HepG2 (cell line): Measurements from ENCODE around the gene HDAC10. TPM values are rescaled to one million over a fixed set of nuclear protein-coding genes. Genes with fewer than 3 reads are reported as not detected.

ENCODE experiments used
- BRF2 ChIP-seq: sonication (generic); formaldehyde crosslinking; IDR thresholded peaks from 2 replicates; pipeline ENCODE4 v1.8.1; 2022; ENCODE audit warnings: mild to moderate bottlenecking, missing genetic modification reagents
- CCDC6 ChIP-seq: sonication (generic); formaldehyde crosslinking; IDR thresholded peaks from 2 replicates; pipeline ENCODE4 v1.8.1; 2022; ENCODE audit warnings: mild to moderate bottlenecking, missing genetic modification reagents, moderate library complexity
- DDIT3 ChIP-seq: sonication (generic); formaldehyde crosslinking; IDR thresholded peaks from 2 replicates; pipeline ENCODE4 v1.4.0; 2020; ENCODE audit warnings: mild to moderate bottlenecking, missing genetic modification reagents
- FOXP1 ChIP-seq, 2 experiments: fragments of 450-650 bp in 1 of 2; IDR thresholded peaks; 2 replicates each; pipeline ENCODE4 v1.6.1; 2017 to 2018; ENCODE audit warnings: antibody characterized with exemption in 1 of 2
- HDAC6 ChIP-seq: fragments of 200-600 bp; sonication (generic); IDR thresholded peaks from 2 replicates; pipeline ENCODE4 v1.7.0; 2017; ENCODE audit warnings: mild to moderate bottlenecking, antibody characterized with exemption, low read length, low read depth
- HOXA3 ChIP-seq: sonication (generic); formaldehyde crosslinking; IDR thresholded peaks from 2 replicates; pipeline ENCODE4 v1.5.0; 2020; ENCODE audit warnings: missing genetic modification reagents
- IRF1 ChIP-seq: sonication (generic); formaldehyde crosslinking; IDR thresholded peaks from 2 replicates; pipeline ENCODE4 v1.4.0; 2020; ENCODE audit warnings: low read depth, mild to moderate bottlenecking, missing genetic modification reagents
- IRF2 ChIP-seq: IDR thresholded peaks from 2 replicates; pipeline ENCODE4 v1.6.1; 2018; ENCODE audit warnings: missing genetic modification reagents, missing compliant biosample characterization
- MAFF ChIP-seq: IDR thresholded peaks from 2 replicates; pipeline ENCODE4 v1.6.1; 2011; ENCODE audit warnings: low read depth, low read length, improper control_type of control experiment
- NONO ChIP-seq, 2 experiments: fragments of 450-650 bp in 1 of 2; sonication (generic) in 1 of 2; formaldehyde crosslinking in 1 of 2; IDR thresholded peaks in 1 of 2; conservative IDR thresholded peaks in 1 of 2; 2 replicates each; pipeline versions ENCODE4 v1.6.1 to v1.8.0; 2017 to 2022; ENCODE audit warnings: mild to moderate bottlenecking in 1 of 2, missing genetic modification reagents in 1 of 2, moderate library complexity in 1 of 2
- XRCC5 ChIP-seq: fragments of 200-400 bp; formaldehyde crosslinking; optimal IDR thresholded peaks from 2 replicates; pipeline ENCODE3; 2017; ENCODE audit warnings: mild to moderate bottlenecking, low read length
- ZBTB14 ChIP-seq: sonication (generic); formaldehyde crosslinking; IDR thresholded peaks from 2 replicates; pipeline ENCODE4 v1.4.0; 2020; ENCODE audit warnings: missing genetic modification reagents
- ZBTB20 ChIP-seq: sonication (generic); formaldehyde crosslinking; IDR thresholded peaks from 2 replicates; pipeline ENCODE4 v1.8.1; 2023; ENCODE audit warnings: missing genetic modification reagents, low read depth, mild to moderate bottlenecking, borderline replicate concordance
- ZEB1 ChIP-seq: IDR thresholded peaks from 2 replicates; pipeline ENCODE4 v1.6.1; 2012; ENCODE audit warnings: mild to moderate bottlenecking, low read depth, inconsistent platforms; ENCODE audit not compliant: insufficient replicate concordance
- ZNF253 ChIP-seq: sonication (generic); formaldehyde crosslinking; IDR thresholded peaks from 2 replicates; pipeline ENCODE4 v1.8.0; 2022; ENCODE audit warnings: mild to moderate bottlenecking, missing genetic modification reagents, borderline replicate concordance
- ZNF446 ChIP-seq: sonication (generic); formaldehyde crosslinking; IDR thresholded peaks from 2 replicates; pipeline ENCODE4 v1.5.0; 2020; ENCODE audit warnings: mild to moderate bottlenecking, missing genetic modification reagents
- polyA plus RNA-seq, 8 experiments: library from polyadenylated mRNA; depleted of rRNA in 3 of 8; stranded (reverse) in 7 of 8; unstranded in 1 of 8; fragments of >200 nt; fragmentation: Illumina TruSeq in 4 of 8; extraction: Trizol in 4 of 8; gene quantifications; 2 replicates each; pipeline versions ENCODE4 v1.2.1 to v1.2.3, GENCODE V29; 2011 to 2016; ENCODE audit warnings: low read depth in 4 of 8, missing spikeins in 1 of 8, mixed read lengths in 1 of 8; ENCODE audit not compliant: insufficient read depth in 1 of 8
- total RNA-seq, 5 experiments: library from RNA; depleted of rRNA; stranded (reverse); fragments of >200 nt; fragmentation: Illumina TruSeq; extraction: Trizol; gene quantifications; 2 replicates each; pipeline ENCODE4 v1.2.3, GENCODE V29; 2016; ENCODE audit warnings: low read depth in 1 of 5
- TF ChIP-seq, protein P1 (sequence below): sonication (generic); formaldehyde crosslinking; IDR thresholded peaks from 2 replicates; pipeline ENCODE4 v1.5.0; 2020; ENCODE audit warnings: mild to moderate bottlenecking, missing genetic modification reagents
- TF ChIP-seq, protein P2 (sequence below): sonication (generic); formaldehyde crosslinking; conservative IDR thresholded peaks from 2 replicates; pipeline ENCODE4 v1.4.0; 2020; ENCODE audit warnings: missing genetic modification reagents
- TF ChIP-seq, protein P3 (sequence below): sonication (generic); formaldehyde crosslinking; IDR thresholded peaks from 2 replicates; pipeline ENCODE4 v1.8.1; 2023; ENCODE audit warnings: mild to moderate bottlenecking, moderate library complexity, missing genetic modification reagents

HDAC10 gene
- total and polyA plus RNA-seq, 2 of the 13 experiments (the other 11 are each of a cell fraction or from before 2014, with no cell fraction given): 13.9 to 14.9 TPM

GRCh38 chr22:50296658-50297490, 45.8 kb upstream of the HDAC10 start (continued):
- TF ChIP-seq, protein P1, sequence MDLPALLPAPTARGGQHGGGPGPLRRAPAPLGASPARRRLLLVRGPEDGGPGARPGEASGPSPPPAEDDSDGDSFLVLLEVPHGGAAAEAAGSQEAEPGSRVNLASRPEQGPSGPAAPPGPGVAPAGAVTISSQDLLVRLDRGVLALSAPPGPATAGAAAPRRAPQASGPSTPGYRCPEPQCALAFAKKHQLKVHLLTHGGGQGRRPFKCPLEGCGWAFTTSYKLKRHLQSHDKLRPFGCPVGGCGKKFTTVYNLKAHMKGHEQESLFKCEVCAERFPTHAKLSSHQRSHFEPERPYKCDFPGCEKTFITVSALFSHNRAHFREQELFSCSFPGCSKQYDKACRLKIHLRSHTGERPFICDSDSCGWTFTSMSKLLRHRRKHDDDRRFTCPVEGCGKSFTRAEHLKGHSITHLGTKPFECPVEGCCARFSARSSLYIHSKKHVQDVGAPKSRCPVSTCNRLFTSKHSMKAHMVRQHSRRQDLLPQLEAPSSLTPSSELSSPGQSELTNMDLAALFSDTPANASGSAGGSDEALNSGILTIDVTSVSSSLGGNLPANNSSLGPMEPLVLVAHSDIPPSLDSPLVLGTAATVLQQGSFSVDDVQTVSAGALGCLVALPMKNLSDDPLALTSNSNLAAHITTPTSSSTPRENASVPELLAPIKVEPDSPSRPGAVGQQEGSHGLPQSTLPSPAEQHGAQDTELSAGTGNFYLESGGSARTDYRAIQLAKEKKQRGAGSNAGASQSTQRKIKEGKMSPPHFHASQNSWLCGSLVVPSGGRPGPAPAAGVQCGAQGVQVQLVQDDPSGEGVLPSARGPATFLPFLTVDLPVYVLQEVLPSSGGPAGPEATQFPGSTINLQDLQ (CRISPR knock-in tag): no peak
- TF ChIP-seq IRF1 (CRISPR knock-in tag): no peak
- TF ChIP-seq IRF2 (CRISPR knock-in tag): no peak
- TF ChIP-seq HDAC6: no peak
- no peak for TF ChIP-seq MAFF
- no peak for TF ChIP-seq ZBTB20 (CRISPR knock-in tag)
- no peak for TF ChIP-seq FOXP1 (IDR thresholded peaks at IDR 0.05)
- TF ChIP-seq FOXP1 (CRISPR knock-in tag; IDR thresholded peaks at IDR 0.05): no peak
- no peak for TF ChIP-seq ZBTB14 (CRISPR knock-in tag)
- TF ChIP-seq ZNF253 (CRISPR knock-in tag): no peak
- TF ChIP-seq, protein P2, sequence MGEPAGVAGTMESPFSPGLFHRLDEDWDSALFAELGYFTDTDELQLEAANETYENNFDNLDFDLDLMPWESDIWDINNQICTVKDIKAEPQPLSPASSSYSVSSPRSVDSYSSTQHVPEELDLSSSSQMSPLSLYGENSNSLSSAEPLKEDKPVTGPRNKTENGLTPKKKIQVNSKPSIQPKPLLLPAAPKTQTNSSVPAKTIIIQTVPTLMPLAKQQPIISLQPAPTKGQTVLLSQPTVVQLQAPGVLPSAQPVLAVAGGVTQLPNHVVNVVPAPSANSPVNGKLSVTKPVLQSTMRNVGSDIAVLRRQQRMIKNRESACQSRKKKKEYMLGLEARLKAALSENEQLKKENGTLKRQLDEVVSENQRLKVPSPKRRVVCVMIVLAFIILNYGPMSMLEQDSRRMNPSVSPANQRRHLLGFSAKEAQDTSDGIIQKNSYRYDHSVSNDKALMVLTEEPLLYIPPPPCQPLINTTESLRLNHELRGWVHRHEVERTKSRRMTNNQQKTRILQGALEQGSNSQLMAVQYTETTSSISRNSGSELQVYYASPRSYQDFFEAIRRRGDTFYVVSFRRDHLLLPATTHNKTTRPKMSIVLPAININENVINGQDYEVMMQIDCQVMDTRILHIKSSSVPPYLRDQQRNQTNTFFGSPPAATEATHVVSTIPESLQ (CRISPR knock-in tag): no peak
- no peak for TF ChIP-seq ZEB1
- TF ChIP-seq CCDC6: no peak
- TF ChIP-seq HOXA3 (CRISPR knock-in tag): 0 out of 2 replicates have a peak, but pooled peaks have one; percentile 15
- no peak for TF ChIP-seq NONO (IDR thresholded peaks at IDR 0.05)
- TF ChIP-seq NONO (CRISPR knock-in tag; conservative IDR thresholded peaks at IDR 0.05): 0 out of 2 replicates have a peak, but pooled peaks have one; percentile 34
- no peak for TF ChIP-seq XRCC5
- no peak for TF ChIP-seq DDIT3 (CRISPR knock-in tag)
- TF ChIP-seq BRF2 (CRISPR knock-in tag): no peak
- TF ChIP-seq, protein P3, sequence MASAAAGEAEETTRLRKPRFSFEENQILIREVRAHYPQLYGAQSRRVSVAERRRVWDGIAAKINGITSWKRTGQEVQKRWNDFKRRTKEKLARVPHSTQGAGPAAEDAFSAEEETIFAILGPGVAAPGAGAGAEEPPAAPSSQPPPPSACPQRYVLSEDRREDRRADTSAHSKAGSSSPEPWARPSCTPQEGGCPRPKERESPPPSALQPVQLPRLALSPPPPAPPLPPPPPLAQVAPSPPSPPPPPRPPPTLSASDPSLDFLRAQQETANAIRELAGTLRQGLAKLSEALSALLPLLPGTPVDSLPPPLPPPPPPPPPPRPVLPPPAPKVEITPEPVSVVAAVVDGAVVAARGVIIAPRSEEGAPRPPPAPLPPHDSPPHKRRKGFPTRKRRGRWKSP (CRISPR knock-in tag): no peak
- TF ChIP-seq ZNF446 (CRISPR knock-in tag): no peak
